Activated T-helper 1 cell treated with anti-CD3 and anti-CD28 coated beads, Interleukin-12 subunit alpha, Interleukin-12 subunit beta, Interleukin-2, Interleukin-4 antibody, amounts not matched to agents 30 ng/mL and 10 ng/mL and 1 ng/mL, durations not matched to agents 14 hours and 24 hours and 36 hours (primary cell): ENCODE measurements around the gene SYT1. TPM values are rescaled to one million over a fixed set of nuclear protein-coding genes. Genes with fewer than 3 reads are reported as not detected.
"Not testable (repeated sequence)": the region's sequence is repeated elsewhere in the genome, so short reads cannot be mapped to it uniquely, and the experiment has no call there.

Experiments
- DNase-seq: peaks from one replicate; pipeline ENCODE4 v3.0.0; 2021; ENCODE audit warnings: low spot score
- H3K27ac Mint-ChIP-seq: one replicate; pipeline ENCODE4 v1.8.0; 2021; ENCODE audit warnings: mild to moderate bottlenecking, mixed read lengths
- H3K27me3 Mint-ChIP-seq: one replicate; pipeline ENCODE4 v1.8.0; 2022; ENCODE audit warnings: mild to moderate bottlenecking, moderate library complexity, mixed read lengths; ENCODE audit not compliant: insufficient read depth
- H3K36me3 Mint-ChIP-seq: one replicate; pipeline ENCODE4 v1.8.0; 2021; ENCODE audit warnings: low read depth, mixed read lengths
- H3K4me1 Mint-ChIP-seq: one replicate; pipeline ENCODE4 v1.8.0; 2021; ENCODE audit warnings: low read depth, mixed read lengths
- H3K4me3 Mint-ChIP-seq: one replicate; pipeline ENCODE4 v1.8.0; 2021; ENCODE audit warnings: mild to moderate bottlenecking, moderate library complexity, mixed read lengths
- H3K9me3 Mint-ChIP-seq: one replicate; pipeline ENCODE4 v1.8.0; 2021; ENCODE audit warnings: mixed read lengths
- intact Hi-C: fragments of 100-400 bp; cut with micrococcal nuclease; formaldehyde crosslinking; loops from one replicate; pipeline ENCODE4 v1.15.1; 2024
- total RNA-seq: library from RNA; stranded (reverse); gene quantifications from 2 replicates; pipeline ENCODE4 v1.2.3, GENCODE V29; 2022

Gene SYT1
- not detected in 2 replicates for total RNA-seq

DNA sequence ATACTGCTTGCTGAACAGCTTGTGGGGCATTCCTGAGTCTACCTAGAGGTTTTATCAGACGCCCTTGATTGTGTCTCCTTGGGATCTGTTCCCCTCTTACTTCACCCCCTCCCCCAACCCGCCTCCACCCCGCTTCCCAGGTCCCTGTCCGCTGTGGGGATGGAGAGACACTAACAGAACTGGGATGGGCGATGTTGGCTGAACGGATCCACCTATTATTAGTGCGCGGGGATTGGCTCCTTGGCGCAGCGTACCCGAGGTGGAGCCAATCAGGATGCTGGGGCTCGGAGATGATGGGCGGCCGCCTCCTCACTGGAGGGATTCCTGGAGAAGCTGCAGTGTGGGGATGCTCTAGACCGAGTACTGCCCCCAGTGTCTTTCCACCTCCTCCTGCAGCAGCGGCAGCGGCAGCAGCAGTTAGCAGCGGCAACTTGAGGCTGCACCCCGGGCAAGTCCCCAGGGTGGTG lies at the start of gene SYT1:
TSS of gene SYT1 (plus strand) at position 372 of the 467 bp plus-strand sequence.
- Mint-ChIP-seq H3K4me1 (no peaks in the 10 kb centered on the region), H3K36me3 (no peaks in the 10 kb centered on the region), H3K9me3 (no peaks in the 10 kb centered on the region), H3K4me3 (peak within 1 kb of the TSS; percentile 37), H3K27me3 (peaks cover 21% of the 10 kb centered on the region), H3K27ac (no peak within 1 kb of the TSS)
- no peak for DNase-seq
- intact Hi-C loops, result no loop called here

- no peak overlapping the region for H3K4me3 Mint-ChIP-seq
- no peak for DNase-seq
- intact Hi-C loops, result no loop called here
- H3K27me3 Mint-ChIP-seq, result no peaks in the 10 kb centered on the region
- H3K36me3 Mint-ChIP-seq, result no peaks in the 10 kb centered on the region
- no peak overlapping the region for H3K27ac Mint-ChIP-seq
- H3K4me1 Mint-ChIP-seq, result no peaks in the 10 kb centered on the region
- no peaks in the 10 kb centered on the region for H3K9me3 Mint-ChIP-seq
Observed at GRCh38 chr12:78818487-78818886, 46.1 kb upstream of the SYT1 start.

GRCh38 chr12:78820946-78821345 lies 43.6 kb upstream of the SYT1 start:
- no peaks in the 10 kb centered on the region for H3K4me1 Mint-ChIP-seq
- no peak for DNase-seq
- no peaks in the 10 kb centered on the region for H3K9me3 Mint-ChIP-seq
- H3K4me3 Mint-ChIP-seq, result no peak overlapping the region
- no peaks in the 10 kb centered on the region for H3K36me3 Mint-ChIP-seq
- intact Hi-C loops, result no loop called here
- H3K27me3 Mint-ChIP-seq, result no peaks in the 10 kb centered on the region
- no peak overlapping the region for H3K27ac Mint-ChIP-seq

- DNase-seq, result no peak
- no peaks in the 10 kb centered on the region for H3K4me1 Mint-ChIP-seq
- no peaks in the 10 kb centered on the region for H3K27me3 Mint-ChIP-seq
- no peak overlapping the region for H3K4me3 Mint-ChIP-seq
- H3K27ac Mint-ChIP-seq, result no peak overlapping the region
- intact Hi-C loops, result no loop called here
- peaks cover 4% of the 10 kb centered on the region for H3K9me3 Mint-ChIP-seq
- H3K36me3 Mint-ChIP-seq, result no peaks in the 10 kb centered on the region
Observed at GRCh38 chr12:78824918-78825317, 39.7 kb upstream of the SYT1 start.

- no peak overlapping the region for H3K27ac Mint-ChIP-seq
- H3K9me3 Mint-ChIP-seq, result peaks cover 4% of the 10 kb centered on the region
- H3K4me1 Mint-ChIP-seq, result no peaks in the 10 kb centered on the region
- no peak overlapping the region for H3K4me3 Mint-ChIP-seq
- H3K27me3 Mint-ChIP-seq, result no peaks in the 10 kb centered on the region
- no peaks in the 10 kb centered on the region for H3K36me3 Mint-ChIP-seq
- intact Hi-C loops, result no loop called here
- DNase-seq, result no peak
Observed at GRCh38 chr12:78829690-78830089, 34.9 kb upstream of the SYT1 start.

DNA sequence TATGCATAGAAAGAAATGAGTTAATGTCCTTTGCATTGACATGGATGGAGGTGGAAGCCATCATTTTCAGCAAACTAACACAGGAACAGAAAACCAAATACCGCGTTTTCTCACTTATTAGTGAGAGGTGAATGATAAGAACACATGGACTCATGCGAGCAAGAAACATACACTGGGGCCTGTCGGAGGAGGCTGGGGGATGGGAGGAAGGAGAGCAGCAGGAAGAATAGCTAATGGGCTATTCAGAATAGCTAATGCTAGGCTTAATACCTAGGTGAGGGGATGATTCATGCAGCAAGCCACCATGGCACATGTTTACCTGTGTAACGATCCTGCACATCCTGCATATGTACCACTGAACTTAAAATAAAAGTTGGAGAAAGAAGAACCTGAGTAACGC lies 29.1 kb upstream of the SYT1 start:
- Mint-ChIP-seq H3K27me3 (no peaks in the 10 kb centered on the region), H3K36me3 (no peaks in the 10 kb centered on the region), H3K4me1 (no peaks in the 10 kb centered on the region), H3K27ac (no peak overlapping the region), H3K4me3 (no peak overlapping the region), H3K9me3 (no peaks in the 10 kb centered on the region)
- no peak for DNase-seq
- intact Hi-C loops, result no loop called here

DNA sequence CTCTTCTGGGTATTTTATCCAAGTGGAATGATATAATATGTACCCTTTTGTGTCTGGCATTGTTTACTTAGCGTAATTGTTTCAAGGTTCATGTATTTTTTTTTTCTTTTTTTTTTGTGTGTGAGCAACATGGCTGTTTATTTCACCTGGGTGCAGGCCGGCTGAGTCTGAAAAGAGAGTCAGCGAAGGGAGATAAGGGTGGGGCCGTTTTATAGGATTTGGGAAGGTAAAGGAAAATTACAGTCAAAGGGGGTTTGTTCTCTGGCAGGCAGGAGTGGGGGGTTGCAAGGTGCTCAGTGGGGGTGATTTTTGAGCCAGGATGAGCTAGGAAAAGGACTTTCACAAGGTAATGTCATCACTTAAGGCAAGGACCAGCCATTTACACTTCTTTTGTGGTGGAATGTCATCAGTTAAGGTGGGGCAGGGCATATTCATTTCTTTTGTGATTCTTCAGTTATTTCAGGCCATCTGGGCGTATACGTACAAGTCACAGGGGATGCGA lies 24.0 kb upstream of the SYT1 start:
- not testable (repeated sequence) for DNase-seq

DNA sequence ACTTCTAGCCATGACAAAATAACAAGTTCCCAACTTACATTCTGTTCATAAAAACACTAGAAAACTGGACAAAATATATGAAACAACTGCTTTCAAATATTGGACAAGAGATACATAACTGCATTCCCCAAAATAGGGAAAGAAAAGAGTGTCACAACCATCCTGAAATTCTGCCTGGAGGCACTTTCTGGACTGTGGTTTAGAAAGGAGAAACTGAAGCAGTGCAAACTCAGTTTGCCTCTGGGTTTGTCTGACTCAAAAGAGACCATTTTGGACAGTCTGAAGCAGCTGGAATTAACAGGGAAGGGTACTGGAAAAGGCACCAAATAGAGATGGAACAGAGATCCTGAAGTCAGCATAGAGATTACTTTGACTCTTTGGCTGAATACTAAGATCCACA lies 11.3 kb upstream of the SYT1 start:
- Mint-ChIP-seq H3K4me1 (no peaks in the 10 kb centered on the region), H3K36me3 (no peaks in the 10 kb centered on the region), H3K4me3 (no peak overlapping the region), H3K27me3 (no peaks in the 10 kb centered on the region), H3K9me3 (peaks cover 4% of the 10 kb centered on the region), H3K27ac (no peak overlapping the region)
- no peak for DNase-seq
- intact Hi-C loops, result no loop called here

More for the DNA sequence above, 24.0 kb upstream of the SYT1 start:
- H3K4me1 Mint-ChIP-seq, H3K36me3 Mint-ChIP-seq, intact Hi-C loops, H3K27me3 Mint-ChIP-seq, H3K27ac Mint-ChIP-seq, H3K4me3 Mint-ChIP-seq, H3K9me3 Mint-ChIP-seq: not testable (repeated sequence)

- no peak for DNase-seq
- H3K27ac Mint-ChIP-seq, result no peak overlapping the region
- intact Hi-C loops, result no loop called here
- H3K27me3 Mint-ChIP-seq, result peaks cover 21% of the 10 kb centered on the region
- no peaks in the 10 kb centered on the region for H3K4me1 Mint-ChIP-seq
- no peaks in the 10 kb centered on the region for H3K36me3 Mint-ChIP-seq
- H3K9me3 Mint-ChIP-seq, result no peaks in the 10 kb centered on the region
- H3K4me3 Mint-ChIP-seq, result peak overlapping the region; percentile 37
Observed at GRCh38 chr12:78863482-78864402, 832 bp upstream of the SYT1 start.

- H3K27me3 Mint-ChIP-seq, result peaks cover 21% of the 10 kb centered on the region
- H3K4me1 Mint-ChIP-seq, result no peaks in the 10 kb centered on the region
- no peaks in the 10 kb centered on the region for H3K9me3 Mint-ChIP-seq
- no peak overlapping the region for H3K27ac Mint-ChIP-seq
- DNase-seq, result no peak
- H3K4me3 Mint-ChIP-seq, result no peak overlapping the region
- intact Hi-C loops, result no loop called here
- H3K36me3 Mint-ChIP-seq, result no peaks in the 10 kb centered on the region
Observed at GRCh38 chr12:78864870-78865463, 393 bp downstream of the SYT1 start.

DNA sequence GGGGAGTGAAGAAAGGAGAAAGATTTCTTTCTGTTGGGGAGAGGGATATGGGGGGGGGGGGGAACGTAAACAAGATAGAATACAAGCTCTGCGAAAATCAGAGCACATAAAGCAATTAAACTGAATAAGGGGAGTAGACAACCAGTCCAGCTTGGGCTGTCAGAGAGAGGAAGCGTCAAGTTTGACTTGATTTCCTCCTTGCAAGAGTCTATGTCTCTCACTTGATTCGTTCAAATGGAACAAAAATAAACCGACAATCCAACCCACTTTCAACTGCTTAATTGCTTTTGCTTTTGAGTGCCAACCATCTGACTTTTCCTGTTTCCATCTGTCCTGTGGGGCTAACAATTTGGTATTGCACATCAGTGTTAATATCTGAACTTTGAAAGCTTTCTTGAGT lies 942 bp downstream of the SYT1 start:
- H3K9me3 Mint-ChIP-seq, result no peaks in the 10 kb centered on the region
- no peak for DNase-seq
- no peak overlapping the region for H3K27ac Mint-ChIP-seq
- H3K36me3 Mint-ChIP-seq, result no peaks in the 10 kb centered on the region
- no peaks in the 10 kb centered on the region for H3K4me1 Mint-ChIP-seq
- no peak overlapping the region for H3K4me3 Mint-ChIP-seq
- peaks cover 21% of the 10 kb centered on the region for H3K27me3 Mint-ChIP-seq
- intact Hi-C loops, result no loop called here

- H3K9me3 Mint-ChIP-seq, result no peaks in the 10 kb centered on the region
- H3K36me3 Mint-ChIP-seq, result no peaks in the 10 kb centered on the region
- no peak overlapping the region for H3K27ac Mint-ChIP-seq
Observed at GRCh38 chr12:78866518-78866917, 1.9 kb downstream of the SYT1 start.

GRCh38 chr12:78870539-78870938 lies 6.0 kb downstream of the SYT1 start:
- no peaks in the 10 kb centered on the region for H3K27me3 Mint-ChIP-seq
- no peak for DNase-seq
- H3K27ac Mint-ChIP-seq, result no peak overlapping the region
- no peaks in the 10 kb centered on the region for H3K36me3 Mint-ChIP-seq
- no peak overlapping the region for H3K4me3 Mint-ChIP-seq
- H3K4me1 Mint-ChIP-seq, result no peaks in the 10 kb centered on the region
- no peaks in the 10 kb centered on the region for H3K9me3 Mint-ChIP-seq
- intact Hi-C loops, result no loop called here

More at GRCh38 chr12:78866518-78866917, 1.9 kb downstream of the SYT1 start:
- H3K4me1 Mint-ChIP-seq, result no peaks in the 10 kb centered on the region
- peaks cover 21% of the 10 kb centered on the region for H3K27me3 Mint-ChIP-seq
- intact Hi-C loops, result no loop called here
- H3K4me3 Mint-ChIP-seq, result no peak overlapping the region
- no peak for DNase-seq
